Muscle of back (tissue), 13 donors: ENCODE results near the gene NLRX1. TPM values are rescaled to one million over a fixed set of nuclear protein-coding genes. Genes with fewer than 3 reads are reported as not detected.
"Not testable (repeated sequence)": the region's sequence is repeated elsewhere in the genome, so short reads cannot be mapped to it uniquely, and the experiment has no call there.

Source experiments
- DNase-seq, 3 donors: peaks; one replicate each; pipeline versions ENCODE4 v3.0.0 to v3.0.0-alpha.2; 2013
- long read RNA-seq, 9 donors: transcript quantifications; one replicate each; lab custom pipeline, GENCODE V29; 2026
- polyA plus RNA-seq, 10 donors: library from polyadenylated mRNA; unstranded; fragments of 120-200 nt; gene quantifications; one replicate each; pipeline ENCODE4 v1.2.1, GENCODE V29; 2013; ENCODE audit not compliant: insufficient read length in 10 of 10

NLRX1 gene, protein sequence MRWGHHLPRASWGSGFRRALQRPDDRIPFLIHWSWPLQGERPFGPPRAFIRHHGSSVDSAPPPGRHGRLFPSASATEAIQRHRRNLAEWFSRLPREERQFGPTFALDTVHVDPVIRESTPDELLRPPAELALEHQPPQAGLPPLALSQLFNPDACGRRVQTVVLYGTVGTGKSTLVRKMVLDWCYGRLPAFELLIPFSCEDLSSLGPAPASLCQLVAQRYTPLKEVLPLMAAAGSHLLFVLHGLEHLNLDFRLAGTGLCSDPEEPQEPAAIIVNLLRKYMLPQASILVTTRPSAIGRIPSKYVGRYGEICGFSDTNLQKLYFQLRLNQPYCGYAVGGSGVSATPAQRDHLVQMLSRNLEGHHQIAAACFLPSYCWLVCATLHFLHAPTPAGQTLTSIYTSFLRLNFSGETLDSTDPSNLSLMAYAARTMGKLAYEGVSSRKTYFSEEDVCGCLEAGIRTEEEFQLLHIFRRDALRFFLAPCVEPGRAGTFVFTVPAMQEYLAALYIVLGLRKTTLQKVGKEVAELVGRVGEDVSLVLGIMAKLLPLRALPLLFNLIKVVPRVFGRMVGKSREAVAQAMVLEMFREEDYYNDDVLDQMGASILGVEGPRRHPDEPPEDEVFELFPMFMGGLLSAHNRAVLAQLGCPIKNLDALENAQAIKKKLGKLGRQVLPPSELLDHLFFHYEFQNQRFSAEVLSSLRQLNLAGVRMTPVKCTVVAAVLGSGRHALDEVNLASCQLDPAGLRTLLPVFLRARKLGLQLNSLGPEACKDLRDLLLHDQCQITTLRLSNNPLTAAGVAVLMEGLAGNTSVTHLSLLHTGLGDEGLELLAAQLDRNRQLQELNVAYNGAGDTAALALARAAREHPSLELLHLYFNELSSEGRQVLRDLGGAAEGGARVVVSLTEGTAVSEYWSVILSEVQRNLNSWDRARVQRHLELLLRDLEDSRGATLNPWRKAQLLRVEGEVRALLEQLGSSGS
- 10 to 100 TPM in 9 of 10 donors, 1 to 10 TPM in 1; 9.7 to 12.4 (median 11.6) TPM for polyA plus RNA-seq
- long read RNA-seq, donor 1 = 0 reads
- long read RNA-seq, donor 2, full-length matches to known transcripts = 1 of 1 reads
- long read RNA-seq, donor 2, partial matches to known transcripts = 0 of 1 reads
- long read RNA-seq, donor 2, other reads (novel, unspliced or antisense) = 0 of 1 reads
- long read RNA-seq, donor 3 = 0 reads
- long read RNA-seq, donor 4, full-length matches to known transcripts = 1 of 1 reads
- long read RNA-seq, donor 4, partial matches to known transcripts = 0 of 1 reads
- long read RNA-seq, donor 4, other reads (novel, unspliced or antisense) = 0 of 1 reads
- long read RNA-seq, donor 5 = 0 reads
- long read RNA-seq, donor 6, full-length matches to known transcripts = 2 of 2 reads
- long read RNA-seq, donor 6, partial matches to known transcripts = 0 of 2 reads
- long read RNA-seq, donor 6, other reads (novel, unspliced or antisense) = 0 of 2 reads
- long read RNA-seq, donor 7, partial matches to known transcripts = 0 of 1 reads
- long read RNA-seq, donor 7, other reads (novel, unspliced or antisense) = 0 of 1 reads
- long read RNA-seq, donor 8 = 0 reads
- long read RNA-seq, donor 9 = 0 reads

DNA sequence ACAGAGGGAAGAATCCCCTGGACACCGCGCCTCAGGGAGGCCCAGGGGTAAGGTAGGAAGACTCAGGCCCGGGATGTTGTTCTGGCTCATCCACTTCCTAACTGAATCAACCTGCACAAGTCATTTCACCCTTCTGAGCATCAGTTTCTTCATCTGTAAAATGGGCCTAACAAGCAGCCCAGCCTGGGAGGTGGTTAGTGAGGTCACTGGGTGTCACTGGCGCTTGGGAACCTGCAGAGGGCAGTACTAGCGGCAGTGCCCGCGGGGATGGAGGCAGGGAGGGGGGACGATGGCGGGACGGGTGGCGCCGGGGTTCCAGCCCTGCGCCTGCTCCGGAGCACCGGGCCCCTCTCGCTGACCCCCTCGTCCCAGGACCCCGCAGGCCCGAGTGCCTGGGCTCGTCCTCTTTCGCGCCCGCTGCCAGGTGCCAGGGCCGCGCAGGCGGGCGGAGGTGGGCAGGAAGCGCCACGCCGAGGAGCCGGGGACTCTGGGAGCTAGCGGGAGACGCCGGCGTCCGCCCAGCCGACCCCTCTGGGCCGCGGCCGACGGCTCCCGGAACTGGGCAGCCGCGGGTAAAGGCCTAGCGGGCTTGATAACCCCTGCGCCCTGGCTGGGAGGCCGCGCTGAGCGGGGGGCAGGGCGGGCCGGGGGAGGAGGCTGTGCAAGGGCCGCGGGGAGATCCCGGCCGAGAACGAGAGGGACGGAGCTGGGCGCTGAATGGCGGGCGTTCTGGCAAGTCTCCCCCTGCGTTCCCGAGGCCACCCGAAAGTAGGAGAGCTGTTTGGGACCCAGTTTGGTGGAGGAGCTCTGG, at the start of gene NLRX1:
NLRX1 (plus strand) TSS at position 255 of the 811 bp plus-strand sequence. CDS start 2,679 bp downstream, outside the sequence.
- DNase-seq = peak; percentile 77 to 93 (median 87)

DNA sequence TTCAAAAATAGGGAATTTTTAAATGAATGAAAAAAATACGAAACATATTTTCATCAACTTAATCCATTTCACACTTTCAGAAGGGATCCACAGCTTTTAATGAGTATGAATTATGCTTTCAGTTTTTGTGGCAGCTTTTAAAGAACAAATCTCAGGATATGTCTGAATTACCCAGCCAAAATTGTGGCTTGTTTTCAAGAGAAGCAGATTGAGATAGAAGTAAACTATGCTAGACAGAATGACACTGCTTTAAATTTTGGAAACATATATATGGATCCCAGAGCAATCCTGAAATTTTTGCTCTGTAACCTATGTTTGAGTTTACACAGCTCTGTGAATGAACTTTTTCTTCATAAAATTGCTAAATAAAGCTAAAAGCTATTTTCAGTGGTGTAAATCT, 49.6 kb upstream of the NLRX1 start:
- DNase-seq = no peak

DNA sequence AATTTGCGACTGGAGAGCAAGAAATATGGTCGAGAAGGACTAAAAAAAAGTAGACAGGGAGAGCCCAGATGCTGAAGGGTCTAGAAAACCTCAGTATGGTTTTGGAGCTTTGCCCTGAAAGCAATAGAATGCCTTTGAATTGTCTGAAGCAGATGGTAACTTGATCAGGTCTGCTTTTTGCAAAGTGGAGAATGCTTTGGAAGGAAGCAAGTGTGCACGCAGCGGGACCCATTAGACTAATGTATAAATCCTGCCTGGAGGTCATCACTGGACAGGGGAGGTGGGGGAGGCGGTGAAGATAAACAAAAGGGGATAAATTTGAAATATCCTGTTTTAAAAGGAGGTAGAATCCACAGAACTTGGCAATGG, 47.9 kb upstream of the NLRX1 start:
- DNase-seq = no peak

DNA sequence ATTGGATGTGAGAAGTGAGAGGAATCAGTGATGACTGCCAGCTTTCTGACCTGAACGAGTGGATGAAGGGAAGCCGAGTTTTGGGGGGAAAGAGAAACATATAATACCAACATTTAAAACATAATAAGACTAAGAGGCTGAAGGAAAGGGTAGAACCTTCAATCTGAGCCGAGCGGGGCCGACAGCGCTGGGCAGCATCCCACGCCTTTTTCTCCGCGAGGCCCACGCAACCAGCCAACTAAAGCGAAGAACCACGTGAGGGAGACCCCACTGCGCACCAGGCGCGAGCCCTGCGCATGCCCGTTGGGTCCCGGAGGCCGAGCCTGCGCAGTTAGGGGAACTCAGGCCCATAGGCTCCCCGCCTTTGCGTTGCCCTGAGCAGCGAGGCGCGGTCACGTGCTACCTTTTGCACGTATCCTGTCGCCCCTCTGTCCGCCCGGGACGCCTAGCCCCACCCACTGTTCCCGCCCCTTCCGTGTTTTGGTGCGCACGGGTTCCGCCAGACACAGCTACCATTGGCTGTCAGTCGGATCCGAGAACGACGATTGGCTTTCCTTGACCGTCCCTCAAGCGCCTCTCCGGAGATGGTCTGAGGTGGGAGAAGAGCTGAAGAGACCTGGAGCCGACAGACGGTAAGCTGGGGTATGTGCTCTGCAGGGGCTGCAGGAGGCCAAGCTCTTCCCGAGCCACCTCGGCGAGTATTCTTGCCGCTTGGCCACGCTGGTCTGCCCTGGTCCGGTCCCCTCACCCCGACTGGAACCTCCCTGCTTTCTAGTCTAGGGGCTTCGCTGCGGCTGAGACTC, 47.3 kb upstream of the NLRX1 start, which contains the start of gene HINFP:
HINFP (plus strand) TSS at position 573 of the 803 bp plus-strand sequence. CDS start 5,365 bp downstream, outside the sequence.
- peak; percentile 99 for DNase-seq

DNA sequence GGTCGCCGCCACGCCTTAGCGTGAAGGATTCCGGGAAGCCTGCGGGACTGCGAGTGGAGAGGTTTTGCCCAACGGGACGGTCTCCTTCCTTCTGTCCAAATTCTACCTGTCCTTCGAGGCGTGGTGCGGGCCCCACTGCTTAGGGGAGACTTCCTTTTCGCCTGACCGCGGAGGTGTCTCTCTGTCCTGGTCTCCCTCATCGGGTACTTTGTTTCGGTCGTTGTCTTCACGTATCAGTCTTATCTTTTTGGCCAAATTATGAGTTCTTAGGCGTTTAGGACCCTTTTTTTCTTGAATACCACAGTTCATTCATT, 46.8 kb upstream of the NLRX1 start:
- DNase-seq = no peak

DNA sequence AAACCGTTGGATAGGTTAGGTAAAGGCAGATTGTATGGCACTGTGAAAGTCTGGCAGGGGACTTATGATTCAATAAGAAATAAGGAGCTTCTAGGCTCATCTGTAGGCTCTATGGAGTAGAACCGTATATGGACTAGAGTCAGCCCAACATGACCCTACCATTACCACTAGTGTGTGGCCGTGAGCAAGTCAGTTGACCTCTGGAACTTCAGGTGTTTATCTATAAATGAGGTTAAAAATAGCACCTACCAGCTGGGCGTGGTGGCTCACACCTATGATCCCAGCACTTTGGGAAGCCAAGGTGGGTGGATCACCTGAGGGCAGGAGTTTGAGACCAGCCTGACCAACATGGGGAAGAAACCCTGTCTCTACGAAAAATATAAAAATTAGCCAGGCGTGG, 42.7 kb upstream of the NLRX1 start:
- DNase-seq = no peak

DNA sequence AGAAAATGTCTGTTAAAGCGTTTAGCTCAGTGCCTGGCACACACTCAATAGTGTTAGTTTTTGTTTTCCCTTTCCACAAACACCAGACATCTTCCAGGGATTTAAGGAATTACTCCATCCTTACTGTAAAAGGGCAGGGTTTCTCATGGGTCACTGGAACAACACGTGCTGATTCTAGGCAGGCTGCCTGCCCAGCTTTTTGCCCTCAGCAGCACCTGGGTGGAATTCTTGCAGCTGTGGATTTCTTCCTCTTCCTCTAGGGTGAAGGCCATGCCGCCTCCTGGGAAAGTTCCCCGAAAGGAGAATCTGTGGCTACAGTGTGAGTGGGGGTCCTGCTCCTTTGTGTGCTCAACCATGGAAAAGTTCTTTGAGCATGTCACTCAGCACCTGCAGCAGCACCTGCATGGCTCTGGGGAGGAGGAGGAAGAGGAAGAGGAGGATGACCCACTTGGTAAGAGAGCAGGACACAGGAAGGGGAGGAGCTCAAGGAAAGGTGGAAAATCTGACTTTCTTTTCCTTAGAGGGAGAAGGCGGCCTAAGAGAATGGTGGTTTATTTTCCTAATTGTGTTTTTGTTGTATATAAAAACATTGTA, 41.8 kb upstream of the NLRX1 start:
- no peak for DNase-seq

DNA sequence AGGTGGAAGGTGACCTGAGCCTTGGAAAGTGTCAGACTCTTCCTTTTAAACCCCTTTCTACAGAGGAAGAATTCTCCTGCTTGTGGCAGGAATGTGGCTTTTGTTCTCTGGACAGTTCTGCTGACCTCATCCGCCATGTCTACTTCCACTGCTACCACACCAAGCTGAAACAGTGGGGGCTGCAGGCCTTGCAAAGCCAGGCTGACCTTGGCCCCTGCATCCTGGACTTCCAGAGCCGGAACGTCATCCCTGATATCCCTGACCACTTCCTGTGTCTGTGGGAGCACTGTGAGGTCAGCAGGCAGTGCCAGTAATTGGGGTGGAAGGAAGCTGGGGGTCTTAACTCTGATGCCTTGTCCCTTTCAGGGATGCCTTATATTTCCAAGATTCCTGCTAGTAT, 37.9 kb upstream of the NLRX1 start:
- DNase-seq = no peak

DNA sequence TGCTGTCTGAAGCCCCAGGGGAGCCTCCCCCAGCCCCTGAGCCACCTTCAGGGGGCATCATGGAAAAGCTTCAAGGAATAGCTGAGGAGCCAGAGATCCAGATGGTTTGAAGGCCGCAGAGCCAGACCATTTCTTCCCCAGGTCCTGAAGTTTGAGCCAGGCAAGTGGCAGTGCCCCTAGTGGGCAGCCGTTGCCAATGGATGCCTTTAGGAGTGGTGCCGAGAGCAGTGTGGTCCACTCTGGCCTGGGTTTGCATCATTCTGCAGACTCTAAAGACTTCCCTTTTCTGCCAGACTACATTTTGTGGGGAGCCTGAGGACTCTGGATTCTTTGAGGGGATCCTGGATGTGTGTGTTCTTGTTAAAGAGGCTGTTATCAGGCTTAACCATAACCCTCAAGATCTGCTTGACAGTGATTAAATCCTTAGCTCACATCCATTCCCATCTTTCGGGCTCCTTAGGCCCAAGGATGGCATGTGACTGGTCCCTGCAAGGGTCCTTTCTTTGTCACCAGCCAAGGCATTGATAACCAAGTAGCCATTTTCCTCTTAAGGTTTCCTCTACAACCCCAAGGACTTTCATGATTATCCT, 34.0 kb upstream of the NLRX1 start:
- no peak for DNase-seq

DNA sequence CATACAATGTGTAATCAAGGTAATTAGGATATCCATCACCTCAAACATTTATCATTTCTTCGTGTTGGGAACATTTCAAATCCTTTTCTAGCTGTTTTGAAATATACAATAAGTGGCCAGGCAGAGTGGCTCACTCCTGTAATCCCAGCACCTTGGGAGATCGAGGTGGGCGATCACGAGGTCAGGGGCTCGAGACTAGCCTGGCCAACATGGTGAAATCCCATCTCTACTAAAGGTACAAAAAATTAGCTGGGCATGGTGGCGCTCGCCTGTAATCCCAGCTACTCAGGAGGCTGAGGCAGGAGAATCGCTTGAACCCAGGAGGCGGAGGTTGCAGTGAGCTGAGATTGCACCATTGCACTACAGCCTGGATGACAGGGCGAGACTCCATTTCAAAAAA, 29.2 kb upstream of the NLRX1 start:
- DNase-seq = not testable (repeated sequence)

DNA sequence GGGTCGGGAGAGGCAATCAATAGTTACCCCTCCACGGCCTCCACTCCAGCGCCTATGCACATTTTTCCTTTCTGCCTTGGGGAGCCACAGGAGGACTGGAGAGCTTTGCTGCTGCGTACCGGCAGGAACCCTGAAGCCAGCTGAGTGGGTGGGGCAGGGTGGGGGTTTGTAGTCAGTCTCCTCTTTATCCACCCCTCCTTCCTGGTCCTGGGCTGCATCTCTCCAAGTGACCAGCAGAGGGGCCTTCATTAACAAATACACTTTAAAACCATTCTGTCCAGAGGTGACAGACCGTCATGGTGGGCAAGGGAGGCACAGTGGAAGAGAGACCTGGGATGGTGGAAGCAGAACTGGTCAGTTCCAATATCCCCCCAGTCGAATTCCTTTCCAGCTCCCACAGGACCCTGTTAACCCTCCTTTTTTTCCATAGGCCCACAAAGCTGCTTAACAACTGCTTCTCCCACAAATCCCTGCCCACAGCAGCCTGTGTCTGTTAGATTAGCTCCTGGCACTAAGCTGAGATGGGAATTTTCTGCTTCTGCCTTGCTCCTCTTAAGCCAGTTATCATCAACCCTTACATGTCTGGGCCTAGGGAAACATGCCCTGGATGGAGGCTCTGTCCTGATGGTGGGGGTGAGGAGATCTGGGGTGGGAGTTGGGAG, 23.6 kb upstream of the NLRX1 start:
- DNase-seq = peak; percentile 28 to 71 (median 49)

DNA sequence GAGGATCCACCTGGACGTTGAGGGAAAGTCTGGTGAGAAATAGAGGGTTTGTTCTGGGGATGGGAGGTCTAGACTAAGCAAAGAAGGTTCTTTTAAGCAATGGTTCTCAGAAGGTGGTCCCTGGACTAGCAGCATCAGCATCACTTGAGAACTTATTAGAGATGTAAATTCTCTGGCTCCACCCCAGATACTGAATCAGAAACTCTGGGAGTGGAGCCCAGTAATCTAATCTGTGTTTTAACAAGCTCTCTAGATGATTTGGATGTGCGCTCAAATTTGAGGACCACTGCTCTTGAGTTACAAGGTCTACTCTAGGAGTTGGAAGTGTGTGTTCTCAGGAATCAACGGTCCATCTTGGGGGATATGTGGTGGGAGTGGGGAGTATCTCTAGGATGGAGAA, 23.0 kb upstream of the NLRX1 start:
- DNase-seq = no peak

DNA sequence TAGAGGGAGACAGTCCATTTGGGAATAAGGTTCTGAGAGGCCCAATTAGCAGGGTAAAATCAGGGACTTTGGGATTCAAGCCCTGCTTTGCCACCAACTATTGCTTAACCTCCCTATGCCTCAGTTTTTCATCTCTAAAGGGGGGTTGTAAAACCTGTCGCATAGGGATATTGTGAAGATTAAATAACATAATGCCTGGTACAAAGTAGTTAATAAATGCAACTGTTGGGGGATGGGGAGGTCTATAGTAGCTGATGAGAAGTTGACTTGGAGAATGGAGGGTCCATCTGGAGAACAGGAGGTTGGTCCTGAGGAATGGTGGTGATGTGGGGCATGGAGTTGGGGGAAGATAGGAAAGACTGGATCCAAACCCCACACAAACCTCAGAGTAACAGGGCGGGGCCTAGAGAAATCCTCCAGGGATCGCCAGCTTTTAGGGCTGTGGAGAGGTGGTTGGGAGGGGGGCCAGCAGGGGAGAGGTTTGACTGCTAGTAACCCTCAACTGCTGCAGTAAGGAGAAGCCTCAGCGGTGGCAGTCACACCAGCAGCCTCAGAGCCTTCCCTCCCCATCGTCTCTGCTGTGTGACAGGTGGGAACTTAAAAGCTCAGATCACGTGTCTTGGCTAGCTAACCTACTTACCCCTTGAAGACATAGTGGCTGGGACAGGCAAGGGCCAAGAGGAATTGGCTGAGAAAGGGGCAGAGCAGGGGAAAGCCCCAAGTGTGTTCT, 20.8 kb upstream of the NLRX1 start:
- no peak for DNase-seq

DNA sequence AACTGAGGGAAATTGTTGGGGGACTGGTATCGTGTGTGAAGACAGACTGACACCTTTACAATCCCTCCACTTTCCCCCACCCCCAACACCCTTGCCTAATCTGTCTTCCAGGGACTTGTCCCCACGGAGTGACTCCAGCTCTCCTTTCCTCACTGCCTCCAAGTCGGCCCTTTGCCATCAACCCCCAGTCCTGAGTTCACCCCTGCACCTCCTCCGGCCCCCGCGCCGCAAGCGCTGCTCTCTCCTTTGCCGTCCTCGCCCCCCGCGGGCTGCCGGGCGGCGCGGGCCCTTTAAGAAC, 19.9 kb upstream of the NLRX1 start:
- DNase-seq = no peak

DNA sequence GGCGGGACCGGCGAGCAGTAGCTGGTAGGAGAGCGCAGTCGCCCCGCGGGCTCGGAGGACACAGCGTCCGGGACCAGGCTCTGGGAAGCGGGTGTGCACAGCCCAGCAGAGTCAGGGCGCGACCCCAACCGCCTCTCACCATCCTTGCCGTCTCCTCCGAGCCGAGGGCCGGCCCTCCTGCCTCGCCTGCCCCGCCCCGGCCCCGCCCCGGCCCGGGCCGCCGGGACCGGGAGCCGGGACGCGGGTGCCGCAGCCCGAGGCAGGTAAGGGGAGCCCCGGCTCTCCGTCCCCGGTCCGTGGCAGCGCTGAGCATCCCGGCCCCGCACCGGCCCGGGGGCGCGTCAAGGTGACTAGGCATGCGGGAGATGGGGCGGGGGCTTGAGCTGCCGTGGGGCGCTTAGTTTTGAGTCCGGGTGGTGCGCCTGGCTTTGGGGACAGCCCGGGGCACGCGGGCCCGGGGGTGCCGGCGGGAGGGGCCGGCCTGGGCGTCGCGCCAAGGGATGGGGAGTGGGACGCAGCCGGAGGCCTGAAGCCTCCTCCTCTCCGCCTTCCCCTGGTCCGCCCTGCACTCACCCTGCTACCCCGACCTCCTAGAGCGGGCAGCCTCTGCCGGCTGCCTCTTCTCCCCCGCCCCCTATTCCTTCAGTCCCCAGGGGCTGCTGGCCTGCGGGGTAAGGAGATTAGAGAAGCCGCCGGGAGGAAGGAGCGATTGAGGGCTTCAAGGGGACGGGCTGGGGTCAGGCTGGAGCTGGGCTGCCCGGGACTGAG, 19.3 kb upstream of the NLRX1 start, which contains the start of gene ABCG4:
ABCG4 (plus strand) TSS at position 35 of the 768 bp plus-strand sequence. CDS start 914 bp downstream, outside the sequence.
- peak in 1 of 3 donors; percentile 40 for DNase-seq

DNA sequence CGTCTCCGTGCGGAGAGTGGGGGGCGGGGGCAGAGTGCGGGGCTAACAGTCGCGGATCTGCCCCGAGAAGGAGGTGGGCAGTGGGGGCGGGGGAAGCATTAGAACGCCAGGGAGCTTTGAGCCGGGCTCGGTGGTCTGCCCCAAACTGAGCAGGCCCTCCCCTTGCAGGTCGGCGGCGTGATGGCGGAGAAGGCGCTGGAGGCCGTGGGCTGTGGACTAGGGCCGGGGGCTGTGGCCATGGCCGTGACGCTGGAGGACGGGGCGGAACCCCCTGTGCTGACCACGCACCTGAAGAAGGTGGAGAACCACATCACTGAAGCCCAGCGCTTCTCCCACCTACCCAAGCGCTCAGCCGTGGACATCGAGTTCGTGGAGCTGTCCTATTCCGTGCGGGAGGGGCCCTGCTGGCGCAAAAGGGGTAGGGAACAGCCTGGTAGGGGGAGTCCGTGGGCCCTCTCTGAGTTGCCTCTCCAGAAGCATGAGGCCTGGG, 18.7 kb upstream of the NLRX1 start:
- no peak for DNase-seq

DNA sequence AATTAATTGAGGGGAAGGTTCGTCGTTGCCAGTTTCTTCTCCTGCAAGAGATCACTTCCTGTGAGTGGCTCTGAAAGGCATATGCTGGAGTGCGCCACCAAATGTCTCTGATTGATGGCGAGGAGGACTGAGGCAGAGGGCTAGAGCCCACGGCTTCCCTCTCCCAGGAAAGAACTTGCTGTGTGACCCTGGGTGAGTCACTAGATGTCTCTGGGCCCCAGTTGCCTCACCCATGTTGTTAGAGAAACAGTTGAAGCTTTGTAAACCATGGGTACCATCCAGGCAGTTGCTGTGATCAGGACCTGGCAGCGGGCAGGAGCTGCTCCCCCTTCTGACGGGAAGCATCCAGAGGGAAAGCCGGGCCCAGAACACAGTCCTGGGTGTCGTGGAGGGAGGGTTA, 16.5 kb upstream of the NLRX1 start:
- DNase-seq = no peak
